Common myeloid progenitor, CD34-positive (primary cell): ENCODE results near the gene MYL6.
A peak's percentile ranks its signal among the peaks of the same experiment; 100 is the strongest.
"Not testable (repeated sequence)": the region's sequence is repeated elsewhere in the genome, so short reads cannot be mapped to it uniquely, and the experiment has no call there.

Experiments used
- CTCF ChIA-PET: fragments of 350-600 bp; sonication (Branson Sonifier 250); formaldehyde crosslinking; loops from one replicate; lab custom pipeline; 2021; ENCODE audit warnings: antibody characterized with exemption; lab: Charles Lee
- POLR2A ChIA-PET: fragments of 350-600 bp; sonication (Branson Sonifier 250); formaldehyde crosslinking; loops from one replicate; lab custom pipeline; 2021; ENCODE audit warnings: antibody characterized with exemption; lab: Charles Lee
- DNase-seq, 3 donors: peaks; one replicate each; pipeline versions ENCODE4 v3.0.0 to v3.0.0-alpha.2; 2013
- H3K27ac ChIP-seq, 2 experiments: 1 replicate in 1 of 2; 2 replicates in 1 of 2; pipeline ENCODE4 v1.7.0; 2013; ENCODE audit warnings: inconsistent platforms in 2 of 2, low read length in 2 of 2, mild to moderate bottlenecking in 2 of 2, low read depth in 1 of 2, moderate library complexity in 1 of 2; ENCODE audit not compliant: severe bottlenecking in 2 of 2, insufficient read depth in 1 of 2, poor library complexity in 1 of 2
- H3K27me3 ChIP-seq, 5 experiments: replicated peaks in 2 of 5; 1 replicate in 3 of 5; 2 replicates in 2 of 5; pipeline versions ENCODE4 v1.6.1 to v1.7.0; 2013; ENCODE audit warnings: low read length in 4 of 5, mild to moderate bottlenecking in 2 of 5, moderate library complexity in 2 of 5, inconsistent platforms in 1 of 5; ENCODE audit not compliant: insufficient read depth in 5 of 5, control insufficient read depth in 4 of 5
- H3K36me3 ChIP-seq, 4 experiments: 1 replicate in 2 of 4; 2 replicates in 2 of 4; pipeline versions ENCODE4 v1.6.1 to v1.7.0; 2013; ENCODE audit warnings: low read length in 3 of 4, control low read depth in 1 of 4, mild to moderate bottlenecking in 1 of 4; ENCODE audit not compliant: control insufficient read depth in 4 of 4, insufficient read depth in 4 of 4
- H3K4me1 ChIP-seq, 4 experiments: 1 replicate in 3 of 4; 2 replicates in 1 of 4; pipeline versions ENCODE4 v1.6.1 to v1.7.1; 2013; ENCODE audit warnings: low read length in 3 of 4, mild to moderate bottlenecking in 3 of 4, control low read depth in 1 of 4, inconsistent platforms in 1 of 4, moderate library complexity in 1 of 4; ENCODE audit not compliant: control insufficient read depth in 4 of 4, insufficient read depth in 4 of 4; ENCODE audit errors: control extremely low read depth in 1 of 4
- H3K4me3 ChIP-seq, 7 experiments: 1 replicate in 4 of 7; 2 replicates in 3 of 7; pipeline versions ENCODE4 v1.5.1 to v1.7.0; 2013; ENCODE audit warnings: mild to moderate bottlenecking in 7 of 7, low read length in 6 of 7, moderate library complexity in 6 of 7, inconsistent platforms in 2 of 7, low read depth in 2 of 7, control low read depth in 1 of 7; ENCODE audit not compliant: insufficient read depth in 4 of 7, control insufficient read depth in 1 of 7; ENCODE audit errors: extremely low read depth in 1 of 7
- H3K9me3 ChIP-seq, 5 experiments: 1 replicate in 4 of 5; 2 replicates in 1 of 5; pipeline versions ENCODE4 v1.6.1 to v1.7.1; 2013; ENCODE audit warnings: low read length in 4 of 5, mild to moderate bottlenecking in 2 of 5, inconsistent platforms in 1 of 5, low read depth in 1 of 5, moderate library complexity in 1 of 5; ENCODE audit not compliant: control insufficient read depth in 4 of 5, insufficient read depth in 2 of 5; ENCODE audit errors: control extremely low read depth in 1 of 5
- WGBS: methylation state at CpG from one replicate; pipeline ENCODE4 v1.1.5; 2013; ENCODE audit not compliant: insufficient coverage; 5-methylcytosine and 5-hydroxymethylcytosine counted together

The MYL6 gene

DNA sequence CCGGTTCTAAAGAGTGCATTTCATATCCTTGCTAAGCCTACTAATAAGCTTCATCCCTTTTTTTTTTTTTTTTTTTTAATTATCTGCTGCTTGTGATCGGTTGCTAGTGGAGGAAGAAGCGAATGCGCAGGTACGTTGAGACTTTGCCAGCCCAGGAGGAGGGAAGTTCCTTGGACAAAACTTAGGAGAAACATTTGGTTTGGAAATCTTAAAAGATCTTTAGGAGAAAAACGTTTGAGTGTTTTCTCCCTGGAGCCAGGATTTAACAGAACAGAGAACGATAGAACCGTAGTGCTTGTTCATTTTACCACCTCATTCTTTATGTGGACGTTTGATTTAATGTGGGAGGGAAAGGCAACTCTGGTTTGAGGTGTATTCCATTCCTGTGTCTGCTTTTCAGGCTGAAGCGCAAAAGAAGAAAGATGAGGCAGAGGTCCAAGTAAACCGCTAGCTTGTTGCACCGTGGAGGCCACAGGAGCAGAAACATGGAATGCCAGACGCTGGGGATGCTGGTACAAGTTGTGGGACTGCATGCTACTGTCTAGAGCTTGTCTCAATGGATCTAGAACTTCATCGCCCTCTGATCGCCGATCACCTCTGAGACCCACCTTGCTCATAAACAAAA lies 41.0 kb upstream of the MYL6 start:
- Histone ChIP-seq H3K27ac (peak overlapping the region; percentile 86 to 94), H3K4me3 (peak overlapping the region; percentile 62 to 100 (median 90)), H3K4me1 (peaks cover 13 to 34% (median 23%) of the 10 kb centered on the region in 4 experiments), H3K36me3 (peaks cover 0 to 51% (median 30%) of the 10 kb centered on the region in 4 experiments)
- H3K9me3 ChIP-seq, H3K27me3 ChIP-seq, DNase-seq: not testable (repeated sequence)
- WGBS = 0% methylated on average over 4 of the region's 16 CpGs
- POLR2A ChIA-PET = interaction anchor here (0.5 to 4.4 kb wide), 5 partner anchors 11 to 72 kb away, joined by 3 to 35 read pairs (median 3); partner anchors contain the start of genes ESYT1, PA2G4 and SMARCC2
- CTCF ChIA-PET = interaction anchor here (0.7 to 12.4 kb wide), 9 partner anchors 9 to 141 kb away, joined by 3 to 198 read pairs (median 32); partner anchors contain the start of genes ANKRD52, ESYT1, PA2G4 and RNF41

DNA sequence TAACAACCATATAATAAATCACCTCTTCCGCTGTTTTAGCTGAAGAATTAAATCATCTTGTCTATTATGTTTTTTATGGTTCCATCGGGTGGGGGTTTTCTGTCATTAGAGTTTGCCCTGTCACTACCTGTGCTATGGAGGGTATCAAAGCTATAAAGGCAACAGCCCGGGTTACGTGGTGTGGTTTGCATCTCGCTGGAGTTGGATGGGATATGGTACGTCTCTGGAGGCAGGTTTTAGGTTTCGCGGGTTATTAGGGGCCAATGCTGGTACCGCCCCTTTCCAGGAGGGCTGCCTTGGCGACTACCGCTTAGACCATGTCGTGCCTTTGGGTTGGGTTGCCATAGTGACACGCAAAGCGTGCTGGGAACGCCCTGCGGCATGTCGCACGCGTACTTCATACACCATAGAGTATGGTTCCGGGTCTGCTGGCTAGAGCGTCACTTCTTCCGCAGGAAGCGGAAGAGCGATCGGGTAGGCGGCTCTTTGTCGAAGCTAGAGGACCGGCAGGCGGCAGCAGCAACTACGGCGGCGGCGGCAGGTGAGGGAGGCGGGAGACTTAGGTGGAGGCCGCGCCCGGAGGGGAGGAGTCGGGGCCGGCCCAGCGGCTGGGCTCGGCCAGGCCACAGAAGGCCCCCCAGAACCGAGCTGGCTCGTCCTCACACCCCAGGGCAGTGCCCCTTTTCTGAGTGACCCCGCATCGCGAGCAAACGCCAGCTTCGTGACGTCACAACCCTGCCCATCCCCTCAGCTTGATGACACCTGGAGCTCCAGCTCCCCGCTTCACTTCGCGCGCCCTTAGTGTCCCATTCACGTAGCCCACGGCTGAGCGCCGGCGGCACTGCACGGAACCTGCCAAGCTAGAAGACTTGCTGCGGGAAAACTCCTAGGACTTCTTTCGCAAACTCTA lies 40.1 kb upstream of the MYL6 start, which contains the start of gene ZC3H10:
ZC3H10 (plus strand) TSS at position 489 of the 910 bp plus-strand sequence. CDS start 2,297 bp downstream, outside the sequence.
- H3K36me3 ChIP-seq = peaks cover 2 to 47% (median 23%) of the 10 kb centered on the region in 4 experiments
- CTCF ChIA-PET = interaction anchor here (0.6 to 12.4 kb wide), 25 partner anchors 10 to 346 kb away, joined by 3 to 198 read pairs (median 4); partner anchors contain the start of genes CS, ESYT1, MYL6B and PA2G4
- DNase-seq = peak; percentile 99 to 100 (median 100)
- under 1% methylated on average over 57 of the region's 61 CpGs for WGBS
- no peaks in the 10 kb centered on the region for H3K27me3 ChIP-seq
- H3K4me1 ChIP-seq = peaks cover 13 to 34% (median 23%) of the 10 kb centered on the region in 4 experiments
- peak within 1 kb of the TSS; percentile 86 to 94 for H3K27ac ChIP-seq
- POLR2A ChIA-PET = interaction anchor here (0.5 to 4.4 kb wide), 11 partner anchors 10 to 235 kb away, joined by 3 to 35 read pairs (median 4); partner anchors contain the start of genes CNPY2, ESYT1, PA2G4 and SMARCC2
- H3K4me3 ChIP-seq = peak within 1 kb of the TSS; percentile 74 to 100 (median 91)
- H3K9me3 ChIP-seq = no peaks in the 10 kb centered on the region

GRCh38 chr12:56118688-56119357 lies 39.3 kb upstream of the MYL6 start:
- DNase-seq = no peak
- Histone ChIP-seq H3K27me3 (no peaks in the 10 kb centered on the region), H3K9me3 (no peaks in the 10 kb centered on the region), H3K4me1 (peaks cover 13 to 36% (median 23%) of the 10 kb centered on the region in 4 experiments), H3K36me3 (peaks cover 2 to 39% (median 19%) of the 10 kb centered on the region in 4 experiments), H3K4me3 (peak overlapping the region; percentile 74 to 100 (median 90)), H3K27ac (peak overlapping the region; percentile 59 to 94)
- 1% methylated on average over 9 of the region's 13 CpGs for WGBS
- POLR2A ChIA-PET = interaction anchor here (0.6 to 4.4 kb wide), 8 partner anchors 9 to 234 kb away, joined by 3 to 35 read pairs (median 6); partner anchors contain the start of genes ESYT1, PA2G4 and SMARCC2
- CTCF ChIA-PET = interaction anchor here (0.7 to 12.4 kb wide), 24 partner anchors 9 to 345 kb away, joined by 3 to 198 read pairs (median 4); partner anchors contain the start of genes CS, ESYT1, MYL6B and PA2G4

DNA sequence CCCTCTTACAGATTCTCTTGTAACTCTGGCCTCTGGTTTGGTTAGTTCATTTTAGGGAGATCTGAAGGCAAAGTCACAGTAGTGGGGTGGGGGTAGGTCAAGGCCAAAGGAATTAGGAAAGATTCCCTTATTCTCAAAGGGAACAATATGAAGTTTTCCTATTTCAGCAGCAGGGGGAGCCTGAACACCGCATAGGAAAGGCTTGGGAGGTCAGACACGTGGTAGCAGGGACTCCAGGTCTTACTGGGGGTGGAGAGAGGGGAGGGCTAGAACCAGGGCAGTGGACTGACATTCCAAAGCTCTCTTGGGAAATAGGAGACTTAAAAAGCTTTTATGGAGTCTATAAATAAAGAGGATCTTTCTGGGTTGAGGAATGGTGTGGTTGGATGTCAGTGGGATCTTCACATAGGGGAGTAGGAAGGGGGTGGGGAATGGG lies 38.8 kb upstream of the MYL6 start:
- Histone ChIP-seq H3K4me3 (peak overlapping the region in 6 of 7 experiments; percentile 34 to 100 (median 90)), H3K36me3 (peaks cover 2 to 37% (median 19%) of the 10 kb centered on the region in 4 experiments), H3K9me3 (no peaks in the 10 kb centered on the region), H3K27me3 (no peaks in the 10 kb centered on the region), H3K4me1 (peaks cover 13 to 42% (median 27%) of the 10 kb centered on the region in 4 experiments), H3K27ac (peak overlapping the region in 1 of 2 experiments; percentile 94)
- CTCF ChIA-PET = interaction anchor here (0.8 to 12.4 kb wide), 25 partner anchors 9 to 345 kb away, joined by 3 to 198 read pairs (median 5); partner anchors contain the start of genes ANKRD52, ESYT1, RNF41 and SMARCC2
- DNase-seq = peak; percentile 80 to 86 (median 84)
- POLR2A ChIA-PET = interaction anchor here (1.7 kb wide), 1 partner anchor 70 kb away, joined by 13 read pairs; the partner anchor contains the start of gene SMARCC2
- 0% methylated on average over 2 of the region's 2 CpGs for WGBS

DNA sequence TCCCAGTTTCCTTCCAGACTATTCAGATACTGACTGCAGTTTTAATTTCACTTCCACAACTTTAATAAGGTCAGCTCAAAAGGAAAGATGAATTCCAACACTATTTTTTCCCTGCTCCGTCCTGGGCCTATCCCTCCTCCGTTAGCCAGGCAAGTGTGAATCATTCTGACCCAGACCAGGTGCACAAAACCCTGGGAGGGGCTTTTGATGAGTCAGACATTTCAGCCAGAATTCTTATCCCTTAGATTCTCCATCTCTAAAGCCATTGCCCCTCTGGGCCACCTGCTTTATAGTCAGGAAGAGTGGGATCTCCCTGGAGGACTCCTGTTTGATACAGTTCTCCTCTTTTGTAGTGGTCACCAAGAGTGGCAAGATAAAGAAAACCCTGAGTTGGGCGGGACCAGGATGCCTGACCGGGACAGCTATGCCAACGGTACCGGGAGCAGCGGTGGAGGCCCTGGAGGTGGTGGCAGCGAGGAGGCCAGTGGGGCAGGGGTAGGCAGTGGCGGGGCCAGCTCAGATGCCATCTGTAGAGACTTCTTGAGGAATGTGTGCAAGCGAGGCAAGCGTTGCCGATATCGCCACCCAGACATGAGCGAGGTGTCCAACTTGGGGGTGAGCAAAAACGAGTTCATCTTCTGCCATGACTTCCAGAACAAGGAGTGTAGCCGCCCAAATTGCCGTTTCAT lies 37.9 kb upstream of the MYL6 start:
- 97% methylated on average over 17 of the region's 17 CpGs for WGBS
- POLR2A ChIA-PET = no interaction called here
- H3K9me3 ChIP-seq = no peaks in the 10 kb centered on the region
- peak overlapping the region in 1 of 2 experiments; percentile 94 for H3K27ac ChIP-seq
- no peak for DNase-seq
- H3K36me3 ChIP-seq = peaks cover 2 to 36% (median 19%) of the 10 kb centered on the region in 4 experiments
- CTCF ChIA-PET = interaction anchor here (0.6 to 12.4 kb wide), 27 partner anchors 8 to 344 kb away, joined by 3 to 198 read pairs (median 4); partner anchors contain the start of genes ANKRD52, ESYT1, RNF41 and SMARCC2
- peaks cover 18 to 50% (median 36%) of the 10 kb centered on the region in 4 experiments for H3K4me1 ChIP-seq
- H3K4me3 ChIP-seq = no peak overlapping the region
- H3K27me3 ChIP-seq = no peaks in the 10 kb centered on the region
